ENCODE data around the gene USP6NL. TPM values are rescaled to one million over a fixed set of nuclear protein-coding genes. Genes with fewer than 3 reads are reported as not detected.

The USP6NL gene
- total RNA-seq, 1 experiment from 2014 or later = 38.7 TPM

- no peak overlapping the region for H3K4me3 ChIP-seq (ENCODE audit: low read depth, low read length, poor library complexity, severe bottlenecking)
- H3K36me3 ChIP-seq (ENCODE audit: insufficient read depth, low read length, poor library complexity, severe bottlenecking) = peaks cover 8% of the 10 kb centered on the region
- BruUV-seq (replicated peaks) = no TSS peak
- H3K4me1 ChIP-seq (ENCODE audit: insufficient read depth, low read length, poor library complexity, severe bottlenecking) = no peaks in the 10 kb centered on the region
- CTCF ChIA-PET = no interaction called here
- DNase-seq (ENCODE audit: low spot score) = no peak
- no peak overlapping the region for H3K27ac ChIP-seq (ENCODE audit: low read depth, low read length, poor library complexity, severe bottlenecking)
- no peak for TF ChIP-seq CTCF (conservative IDR thresholded peaks at IDR 0.05; ENCODE audit: low read depth, low read length)
- no peak for TF ChIP-seq EZH2 (IDR thresholded peaks at IDR 0.05; ENCODE audit: borderline replicate concordance, low read depth, low read length, poor library complexity, severe bottlenecking)
- POLR2A ChIA-PET (ENCODE audit: low non-redundant PET) = no interaction called here
- H3K27me3 ChIP-seq (replicated peaks; ENCODE audit: insufficient read depth, low read depth, low read length, poor library complexity) = no peaks in the 10 kb centered on the region
- intact Hi-C loops (cut with micrococcal nuclease; ENCODE audit: unreplicated experiment) = no loop called here
- H3K9me3 ChIP-seq (ENCODE audit: low read depth, low read length, poor library complexity, severe bottlenecking) = no peaks in the 10 kb centered on the region
Measured at GRCh38 chr10:11468126-11468742, 143.2 kb downstream of the USP6NL start.

- BruUV-seq (replicated peaks) = no TSS peak
- no peak overlapping the region for H3K27ac ChIP-seq (ENCODE audit: low read depth, low read length, poor library complexity, severe bottlenecking)
- intact Hi-C loops (cut with micrococcal nuclease; ENCODE audit: unreplicated experiment) = no loop called here
- ChIA-PET POLR2A (ENCODE audit: low non-redundant PET) (no interaction called here), CTCF (no interaction called here)
- H3K9me3 ChIP-seq (ENCODE audit: low read depth, low read length, poor library complexity, severe bottlenecking) = no peaks in the 10 kb centered on the region
- H3K4me3 ChIP-seq (ENCODE audit: low read depth, low read length, poor library complexity, severe bottlenecking) = no peak overlapping the region
- no peaks in the 10 kb centered on the region for H3K4me1 ChIP-seq (ENCODE audit: insufficient read depth, low read length, poor library complexity, severe bottlenecking)
- no peaks in the 10 kb centered on the region for H3K27me3 ChIP-seq (replicated peaks; ENCODE audit: insufficient read depth, low read depth, low read length, poor library complexity)
- peaks cover 31% of the 10 kb centered on the region for H3K36me3 ChIP-seq (ENCODE audit: insufficient read depth, low read length, poor library complexity, severe bottlenecking)
- no peak for DNase-seq (ENCODE audit: low spot score)
- no peak for TF ChIP-seq EZH2 (IDR thresholded peaks at IDR 0.05; ENCODE audit: borderline replicate concordance, low read depth, low read length, poor library complexity, severe bottlenecking)
- TF ChIP-seq CTCF (conservative IDR thresholded peaks at IDR 0.05; ENCODE audit: low read depth, low read length) = no peak
Measured at GRCh38 chr10:11465406-11465805, 146.0 kb downstream of the USP6NL start.

- Histone ChIP-seq H3K27me3 (replicated peaks; ENCODE audit: insufficient read depth, low read depth, low read length, poor library complexity) (no peaks in the 10 kb centered on the region), H3K4me1 (ENCODE audit: insufficient read depth, low read length, poor library complexity, severe bottlenecking) (no peaks in the 10 kb centered on the region), H3K36me3 (ENCODE audit: insufficient read depth, low read length, poor library complexity, severe bottlenecking) (peaks cover 31% of the 10 kb centered on the region), H3K27ac (ENCODE audit: low read depth, low read length, poor library complexity, severe bottlenecking) (no peak overlapping the region), H3K9me3 (ENCODE audit: low read depth, low read length, poor library complexity, severe bottlenecking) (no peaks in the 10 kb centered on the region), H3K4me3 (ENCODE audit: low read depth, low read length, poor library complexity, severe bottlenecking) (no peak overlapping the region)
- CTCF ChIA-PET = no interaction called here
- intact Hi-C loops (cut with micrococcal nuclease; ENCODE audit: unreplicated experiment) = no loop called here
- POLR2A ChIA-PET (ENCODE audit: low non-redundant PET) = no interaction called here
- no TSS peak for BruUV-seq (replicated peaks)
- no peak for DNase-seq (ENCODE audit: low spot score)
- TF ChIP-seq EZH2 (IDR thresholded peaks at IDR 0.05; ENCODE audit: borderline replicate concordance, low read depth, low read length, poor library complexity, severe bottlenecking) = no peak
- no peak for TF ChIP-seq CTCF (conservative IDR thresholded peaks at IDR 0.05; ENCODE audit: low read depth, low read length)
Measured at GRCh38 chr10:11463111-11463510, 148.3 kb downstream of the USP6NL start.

Data from A673 (cell line).